GM21447 (cell line): ENCODE results near the gene HPCA.

Source experiments
- ATAC-seq: cut with Tn5 transposase; IDR thresholded peaks from one replicate; pipeline ENCODE4 v1.9.1; 2021; ENCODE audit not compliant: unreplicated experiment

The HPCA gene

DNA sequence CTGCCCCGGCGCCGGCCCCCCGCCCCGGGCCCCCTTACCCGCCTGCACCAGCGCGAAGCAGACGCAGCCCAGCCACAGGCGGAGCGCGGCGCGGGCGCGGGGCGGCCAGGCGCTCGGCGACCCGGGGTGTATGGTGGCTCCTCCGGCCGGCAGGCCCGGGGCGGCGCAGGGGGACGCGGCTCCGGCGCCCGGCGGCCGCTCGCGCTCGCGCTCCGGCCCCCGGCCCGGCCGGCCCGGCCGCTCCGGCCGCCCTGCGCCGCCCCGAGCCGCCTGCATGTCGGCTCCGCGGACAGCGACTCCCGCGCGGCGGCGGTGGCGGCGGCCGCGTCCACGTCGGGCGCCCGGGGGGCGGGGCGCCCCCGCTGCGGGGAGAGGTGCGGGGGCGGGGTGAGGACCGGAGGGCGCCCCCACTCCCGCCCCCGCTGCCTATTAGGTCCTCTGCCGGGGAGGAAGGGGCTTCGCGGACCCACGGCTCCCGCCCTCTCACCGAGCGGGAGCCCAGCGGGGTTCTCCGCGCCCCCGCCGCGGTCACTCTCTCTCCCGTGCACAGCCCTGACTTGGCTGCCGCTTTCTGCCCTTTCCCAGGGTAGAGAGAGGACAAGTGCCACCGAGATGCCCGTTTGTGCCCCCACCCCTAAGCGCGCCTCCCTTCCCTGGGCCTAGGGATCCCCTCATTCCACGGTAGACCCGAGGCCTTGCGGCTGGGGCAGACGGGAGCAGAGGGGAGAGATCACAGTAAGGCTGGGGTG, 15.5 kb upstream of the HPCA start, which contains the start of gene FNDC5:
FNDC5 (minus strand) TSS at position 298 of the 749 bp plus-strand sequence.
- ATAC-seq, result no peak

DNA sequence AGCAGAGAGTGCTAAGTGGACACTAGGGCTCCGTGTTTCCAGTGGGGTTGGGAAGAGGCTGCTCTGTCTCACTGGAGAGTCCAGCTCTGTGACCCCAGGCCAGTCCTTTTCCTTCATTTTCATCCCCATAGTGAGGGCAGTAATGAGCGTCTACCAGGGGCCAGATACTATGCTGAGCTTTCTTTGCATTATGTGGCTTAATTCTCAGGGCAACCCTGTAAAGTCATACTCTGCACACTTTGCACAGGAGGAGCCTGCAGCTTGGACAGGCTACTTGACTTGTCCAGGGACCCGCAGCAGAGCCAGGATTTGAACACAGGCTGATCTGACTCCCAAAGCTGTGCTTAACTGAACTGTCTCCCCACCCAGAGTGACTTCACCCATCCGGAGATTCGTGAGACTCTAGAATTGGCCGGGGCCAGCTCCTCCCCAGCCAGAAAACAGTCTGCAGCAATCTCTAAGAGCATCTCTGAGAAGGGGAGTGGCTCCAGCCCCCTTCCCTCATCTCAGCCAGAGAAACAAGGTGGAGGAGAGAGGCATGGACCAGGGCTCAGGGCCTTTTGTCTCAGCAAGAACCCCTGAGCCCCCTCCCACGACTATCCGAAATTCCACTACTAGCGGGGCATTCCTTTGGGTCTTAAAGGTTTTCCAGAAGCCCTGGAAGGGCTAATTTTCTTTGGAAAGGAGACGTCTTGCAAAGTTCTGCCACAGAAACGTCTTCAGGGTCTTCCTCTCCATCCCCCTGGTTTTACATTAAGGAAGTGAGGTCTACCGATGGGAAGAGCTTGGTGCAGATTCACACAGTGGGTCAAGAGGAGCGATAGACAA, 14.7 kb upstream of the HPCA start:
- ATAC-seq, result no peak

DNA sequence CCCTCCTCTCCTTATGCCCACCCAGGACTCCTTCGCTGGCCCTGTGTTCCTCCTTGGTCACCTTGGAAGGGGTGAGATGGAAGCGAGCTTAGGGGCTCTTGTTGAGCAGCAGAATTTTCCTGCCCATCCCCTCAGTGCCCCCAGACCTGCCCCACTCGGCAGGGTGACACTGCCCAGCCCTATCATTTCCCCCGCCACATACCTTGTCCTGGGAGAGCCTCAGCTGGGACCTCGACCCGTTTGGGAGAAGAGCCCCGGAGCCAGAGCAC, 14.2 kb upstream of the HPCA start:
- no peak for ATAC-seq

DNA sequence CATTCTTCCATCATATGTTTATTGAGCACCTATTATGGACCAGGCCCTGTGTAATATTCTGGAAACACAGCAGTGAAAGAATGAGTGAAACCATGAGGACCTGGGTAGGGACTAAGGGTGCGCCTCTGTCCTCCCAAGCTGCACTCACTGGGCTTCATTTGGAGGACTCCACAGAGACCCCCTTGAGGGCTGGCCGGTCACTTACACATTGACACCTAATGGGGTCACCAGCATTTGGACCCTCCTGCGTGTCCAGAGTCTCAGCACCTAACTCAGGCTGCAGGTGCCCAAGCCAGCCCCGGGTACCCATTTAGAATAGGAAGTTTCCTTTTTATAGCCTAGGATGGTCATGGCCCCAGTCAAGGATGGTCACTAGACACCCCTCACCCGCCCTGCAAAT, 12.8 kb upstream of the HPCA start:
- ATAC-seq, result no peak

DNA sequence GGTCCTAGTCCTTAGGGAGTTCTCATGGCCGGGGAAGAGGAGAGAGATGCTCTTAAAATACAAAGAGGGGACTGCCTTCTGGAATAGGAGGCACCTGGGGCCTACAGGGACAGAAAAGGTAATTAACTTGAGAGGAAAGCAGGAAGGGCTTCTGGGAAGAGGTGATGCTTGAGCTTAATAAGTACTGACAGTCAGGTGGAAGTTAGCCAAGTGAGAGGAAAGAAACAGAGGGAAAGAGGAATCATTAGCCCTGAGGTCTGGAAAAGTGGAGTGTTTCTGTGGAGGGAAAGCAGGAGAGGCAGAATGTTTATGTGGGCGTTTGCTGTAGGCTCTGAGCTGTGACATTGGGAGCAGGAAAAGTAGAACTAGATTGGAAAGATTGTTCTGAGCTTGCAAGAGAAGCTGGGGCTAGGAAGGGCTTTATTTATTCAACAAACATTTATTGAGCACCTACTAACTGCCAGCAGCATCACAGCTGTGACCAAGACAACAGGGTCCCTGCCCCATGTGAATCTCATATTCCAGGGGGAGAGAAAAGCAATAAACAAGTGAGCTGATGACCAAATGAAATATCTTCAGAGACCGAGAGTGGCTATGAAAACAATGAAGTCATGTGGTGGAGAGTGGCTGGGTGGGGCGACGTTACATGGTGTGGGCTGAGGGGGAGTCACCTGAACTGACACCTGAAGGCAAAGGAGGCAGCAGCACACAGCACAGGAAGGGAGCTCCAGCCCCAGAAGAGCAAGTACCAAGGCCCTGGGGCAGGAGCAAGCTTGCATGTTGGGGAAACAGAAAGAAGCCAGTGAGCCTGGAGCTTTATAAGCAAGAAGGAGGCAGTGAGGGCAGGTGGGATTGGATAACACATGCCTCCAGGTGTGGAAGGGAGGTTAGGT, 11.2 kb upstream of the HPCA start:
- no peak for ATAC-seq

DNA sequence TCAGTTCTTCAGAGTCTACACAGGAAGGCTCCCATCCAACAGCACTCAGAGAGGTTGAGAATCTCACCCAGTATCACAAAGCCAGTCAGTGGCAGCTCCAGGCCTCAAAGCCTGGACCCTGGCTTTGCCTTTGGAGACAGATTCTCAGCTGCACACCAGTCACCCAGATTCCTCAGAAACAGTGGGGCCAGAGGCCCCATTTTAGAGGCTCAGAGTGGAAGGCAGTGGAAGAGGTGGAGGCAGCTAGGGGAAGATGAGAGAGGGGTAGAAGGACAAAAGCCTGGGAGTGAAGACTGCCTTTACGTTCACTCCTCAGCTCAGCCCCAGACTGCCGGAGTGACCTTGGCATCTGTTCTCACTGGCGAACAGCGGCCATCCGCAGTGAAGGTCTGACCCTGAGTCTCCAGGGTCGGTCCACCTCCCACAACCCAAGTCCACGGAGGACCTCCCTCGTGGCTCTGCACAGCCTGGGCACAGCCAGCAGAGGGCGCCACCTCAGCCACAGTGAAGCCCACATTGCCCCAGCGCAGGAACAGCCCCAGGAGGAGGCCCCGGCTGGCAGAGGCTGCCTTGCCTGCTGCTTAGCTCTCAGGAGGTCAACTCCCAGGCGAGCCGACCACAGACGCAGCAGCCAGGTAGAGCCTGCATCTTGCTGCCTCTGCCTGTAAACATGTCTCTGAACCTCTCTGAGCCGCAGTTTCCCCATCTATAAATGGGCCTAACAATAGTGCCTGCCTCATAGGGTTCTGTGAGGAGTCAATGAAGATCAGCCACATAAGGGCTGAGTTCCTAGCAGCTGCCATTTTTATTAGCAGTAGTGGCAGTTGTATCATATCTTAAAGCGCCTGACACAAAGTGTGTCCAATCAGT, 9.7 kb upstream of the HPCA start:
- ATAC-seq, result no peak

DNA sequence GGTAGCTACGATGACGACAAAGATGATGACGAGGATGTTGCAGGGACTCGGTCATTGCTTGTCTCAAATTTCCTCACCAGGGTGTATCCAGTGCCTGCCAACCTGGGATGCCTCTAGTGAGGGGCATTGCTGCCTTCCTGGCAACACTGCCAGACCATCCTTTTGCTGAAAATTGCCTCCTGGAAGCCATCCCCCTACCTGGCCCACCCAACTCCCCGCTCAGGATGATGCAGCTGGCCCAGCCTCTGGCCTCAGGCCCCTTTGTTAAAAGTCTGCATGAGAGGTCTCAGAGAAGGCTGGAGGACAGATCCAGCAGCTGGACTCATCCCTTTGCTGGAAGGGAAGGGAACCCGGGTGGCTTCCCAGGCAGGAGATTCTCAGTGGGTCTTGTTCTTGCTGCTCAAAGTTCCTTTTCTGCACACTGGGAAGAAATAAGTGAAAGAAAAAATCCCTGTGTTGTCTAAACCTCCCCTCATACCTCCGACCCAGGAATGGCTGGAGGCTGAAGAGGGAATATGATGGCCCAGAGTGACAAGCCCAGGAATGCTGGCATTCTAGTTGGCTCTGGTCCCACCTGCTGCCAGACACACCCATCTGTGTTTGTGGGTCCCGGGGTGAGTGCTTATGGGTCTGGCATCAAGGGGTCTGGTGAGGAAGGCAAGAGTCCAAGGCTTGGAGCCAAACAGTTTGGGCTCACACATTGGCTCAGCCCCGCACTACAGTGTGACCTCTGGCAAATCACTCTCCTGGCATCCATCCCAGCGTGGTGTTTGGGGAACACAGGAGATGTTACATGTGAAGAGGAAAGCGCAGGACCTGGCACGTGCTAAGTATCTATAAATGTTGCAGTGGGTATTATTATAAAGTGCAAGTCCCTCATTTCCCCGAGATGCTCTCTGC, 8.8 kb upstream of the HPCA start:
- ATAC-seq, result no peak

DNA sequence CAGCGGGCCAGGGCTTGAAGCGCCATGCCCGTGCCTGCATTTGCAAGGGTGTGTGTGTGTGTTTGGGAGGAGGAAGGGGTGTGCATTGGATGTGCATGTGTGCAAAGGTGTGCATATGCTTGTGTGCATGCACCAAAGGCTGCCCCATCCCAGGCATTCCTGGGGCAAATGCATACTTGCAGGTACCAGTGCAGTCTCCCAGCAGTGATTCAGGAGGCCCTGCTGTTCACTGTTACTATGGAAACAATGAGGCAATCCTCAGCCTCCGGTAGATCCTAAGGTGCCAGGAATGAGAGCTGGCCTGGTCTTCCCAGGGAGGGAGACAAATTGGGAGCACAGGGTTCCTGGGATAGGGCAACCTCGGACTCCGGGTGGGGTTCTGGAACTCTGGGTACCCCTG, 8.1 kb upstream of the HPCA start:
- ATAC-seq, result no peak

DNA sequence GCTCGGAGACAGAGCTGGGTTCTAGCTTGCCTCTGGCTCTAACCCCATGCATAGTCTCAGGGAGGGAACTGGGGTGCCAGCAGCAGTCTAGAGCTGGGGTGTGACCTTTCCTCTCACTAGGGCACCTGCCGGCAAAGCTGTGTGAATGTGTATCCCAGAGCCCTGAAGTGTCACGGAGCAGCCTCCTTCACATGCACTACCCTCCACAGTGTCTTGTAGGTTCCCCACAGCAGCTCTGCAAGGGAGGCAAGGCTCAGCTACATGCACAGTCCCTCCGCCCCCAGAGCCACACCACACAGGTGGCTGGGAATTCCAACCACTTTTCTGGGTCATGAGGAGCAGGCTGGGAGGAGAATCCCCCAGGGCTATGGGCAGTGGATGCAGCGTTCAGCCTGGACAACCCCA, 7.7 kb upstream of the HPCA start:
- ATAC-seq, result no peak

DNA sequence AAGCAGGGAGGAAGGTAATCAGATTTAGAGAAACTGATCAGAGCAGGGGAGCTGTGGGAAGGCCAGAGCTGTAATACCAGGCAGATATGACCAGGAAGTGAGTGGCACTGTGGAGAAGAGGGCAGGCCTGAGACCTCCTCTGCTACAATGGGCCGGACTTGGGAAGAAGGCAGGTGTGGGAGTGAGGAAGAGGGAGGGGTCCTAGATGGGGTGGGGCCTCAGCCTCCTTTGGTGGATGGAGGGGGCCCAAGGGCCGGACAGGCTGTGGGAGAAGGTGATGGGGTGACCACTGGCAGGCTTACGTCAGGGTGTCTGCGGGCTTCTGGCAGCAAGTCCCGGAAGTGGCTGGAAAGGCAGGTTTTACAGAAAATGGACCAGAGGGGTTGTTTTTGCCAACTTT, 5.0 kb upstream of the HPCA start:
- no peak for ATAC-seq

DNA sequence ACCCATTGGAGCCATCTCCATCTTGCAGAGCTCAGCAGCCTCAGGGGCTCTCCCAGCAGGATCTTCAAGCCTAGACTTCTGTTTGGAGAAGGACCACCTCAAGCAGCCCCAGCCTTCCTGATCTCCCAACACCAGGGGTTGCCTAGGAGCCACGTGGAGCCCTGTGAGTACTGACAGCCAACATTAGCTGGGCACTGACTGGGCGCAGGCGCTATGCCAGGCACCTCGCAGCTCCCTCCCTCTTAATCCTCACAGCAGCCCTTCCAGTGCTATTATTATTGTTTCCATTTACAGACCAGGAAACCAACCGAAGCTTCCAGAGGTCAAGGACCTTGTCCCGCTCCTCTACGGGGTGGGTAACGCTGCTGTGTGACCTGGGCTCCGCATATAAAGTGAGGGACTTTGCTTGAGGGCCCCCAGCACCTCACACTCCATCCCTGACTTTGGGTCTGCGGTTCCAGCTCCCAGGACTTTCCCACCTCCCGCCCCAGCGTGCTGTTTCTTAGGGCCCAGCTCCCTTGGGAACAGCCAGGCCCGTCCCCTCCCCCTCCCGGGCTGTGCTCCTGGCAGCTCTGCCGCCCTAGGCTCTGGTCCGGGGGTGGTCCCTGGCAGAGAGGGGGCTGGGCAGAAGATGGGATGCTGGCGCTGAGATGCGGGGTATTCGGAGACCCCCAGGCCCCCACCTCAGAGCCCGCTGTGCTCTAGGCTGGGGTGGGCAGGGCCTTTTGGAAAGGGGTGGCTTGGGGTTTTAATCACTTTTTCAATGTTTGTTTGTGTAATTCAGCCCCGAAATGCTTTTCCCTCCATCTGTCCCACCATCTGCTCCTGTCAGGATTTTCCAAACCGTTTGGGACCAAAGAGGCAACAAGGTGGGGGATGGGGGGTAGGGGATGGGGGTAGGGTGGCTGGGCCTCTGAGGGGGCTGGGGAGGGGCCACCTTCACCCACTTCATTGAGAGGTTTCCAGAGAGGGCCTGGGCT, 4.1 kb upstream of the HPCA start:
- no peak for ATAC-seq

DNA sequence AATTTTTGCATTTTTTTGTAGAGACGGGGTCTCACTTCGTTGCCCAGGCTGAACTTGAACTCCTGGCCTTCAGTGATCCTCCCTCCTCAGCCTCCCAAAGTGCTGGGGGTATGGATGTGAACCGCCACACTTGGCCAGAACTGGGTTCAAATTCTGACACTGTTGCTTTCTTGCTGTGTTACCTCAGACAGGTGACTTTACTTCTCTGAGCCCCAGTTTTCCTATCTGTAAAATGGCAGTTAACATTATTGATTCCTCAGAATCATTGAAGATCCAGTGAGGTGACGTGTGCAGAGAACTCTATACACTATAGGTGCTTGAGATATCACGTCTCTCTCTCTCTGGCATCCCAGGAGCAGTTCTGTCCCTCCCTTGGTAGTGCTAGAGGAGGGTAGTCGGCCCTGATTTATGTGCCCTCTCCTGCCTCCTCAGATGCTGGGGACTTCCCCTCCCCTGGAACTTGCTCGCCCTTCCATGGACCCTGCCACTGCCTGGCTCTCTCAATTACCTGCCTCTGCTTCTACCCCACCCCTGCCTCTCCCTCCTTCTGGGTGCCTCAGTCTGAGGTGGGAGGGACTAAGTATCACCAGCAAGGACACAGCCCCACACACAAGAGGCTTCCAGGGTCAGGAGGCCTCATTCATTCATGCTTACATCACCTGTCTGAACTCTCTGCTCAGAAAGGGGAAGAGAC, 2.8 kb upstream of the HPCA start:
- ATAC-seq, result no peak

DNA sequence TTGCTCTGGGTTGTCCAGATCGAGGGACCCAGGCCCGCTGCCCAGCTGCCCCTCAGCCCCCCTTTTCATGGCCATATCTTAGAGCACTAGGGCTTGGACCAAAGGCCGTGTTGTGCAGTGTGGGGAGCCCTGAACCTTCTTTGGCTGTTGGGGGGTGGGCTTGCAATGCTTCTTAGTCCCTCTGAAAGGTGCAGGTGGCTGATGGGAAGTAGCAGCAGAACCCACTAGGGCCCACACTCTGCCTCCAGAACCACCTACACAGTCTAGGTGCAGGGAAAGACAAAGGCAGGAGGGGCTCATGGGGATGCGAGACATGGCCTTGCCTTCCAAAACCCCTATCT, 2.3 kb upstream of the HPCA start:
- ATAC-seq, result no peak

DNA sequence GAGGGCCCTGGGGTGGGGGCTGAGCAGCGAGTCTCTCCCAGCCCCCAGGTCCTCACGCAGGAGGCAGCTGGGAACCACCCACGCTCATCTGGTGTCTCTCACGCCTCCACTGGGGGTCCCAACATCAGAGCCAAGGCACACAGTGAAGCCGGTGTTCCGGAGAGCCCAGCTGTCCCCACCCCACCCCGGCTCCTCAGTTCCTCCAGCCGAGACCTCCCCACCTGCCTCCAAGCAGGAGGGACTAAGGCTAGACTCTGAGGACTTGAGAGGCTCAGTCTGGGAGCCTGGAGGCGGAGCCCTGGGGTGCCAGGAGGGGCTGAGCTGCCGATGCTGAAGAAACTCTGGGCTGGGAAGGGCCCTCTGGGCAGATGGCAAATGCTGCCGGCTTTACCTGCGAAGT, 1.6 kb upstream of the HPCA start:
- no peak for ATAC-seq

DNA sequence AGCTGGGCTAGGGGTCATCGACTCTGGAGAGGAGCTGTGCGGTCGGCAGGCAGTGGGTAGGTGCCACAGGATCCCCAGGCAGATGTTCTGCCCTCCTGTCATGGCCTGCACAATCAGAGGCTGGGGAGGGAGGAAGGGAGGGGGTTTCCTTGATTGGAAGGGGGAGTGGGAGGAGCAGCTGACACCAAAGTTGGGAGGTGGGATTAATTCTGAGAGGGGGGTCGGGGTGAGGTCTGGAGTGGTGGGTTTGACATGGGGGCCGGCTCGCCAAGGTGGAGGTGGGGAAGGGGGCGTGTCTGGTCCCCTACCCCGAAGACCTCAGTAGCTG, 651 bp upstream of the HPCA start:
- no peak for ATAC-seq

DNA sequence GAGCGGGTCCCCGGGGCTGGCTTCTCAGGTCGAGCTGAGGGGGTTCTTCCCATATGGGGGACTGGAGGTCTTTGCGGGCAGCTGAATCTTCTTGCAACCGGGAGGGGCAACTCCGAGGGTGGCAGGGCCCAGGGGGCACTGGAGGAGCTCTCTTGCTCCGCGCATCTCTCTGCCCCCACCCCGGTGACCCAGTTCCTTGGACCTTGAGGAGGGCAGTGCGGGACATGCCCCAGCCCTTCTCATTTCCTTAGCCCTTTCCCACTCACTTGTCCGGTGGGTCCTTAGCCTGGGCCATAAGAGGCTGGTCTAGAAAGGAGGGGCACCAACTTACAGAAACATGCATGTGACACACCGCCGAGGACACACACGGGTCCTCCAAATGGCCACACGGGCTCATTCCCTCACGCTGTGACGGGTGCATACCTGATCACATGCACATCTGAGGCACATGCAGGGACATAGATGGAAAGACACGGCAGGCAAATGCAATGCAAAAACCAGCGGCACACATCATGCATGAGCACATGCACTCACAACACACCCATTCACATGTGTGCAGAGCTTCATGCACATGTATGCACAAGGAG, 630 bp downstream of the HPCA start:
- no peak for ATAC-seq

DNA sequence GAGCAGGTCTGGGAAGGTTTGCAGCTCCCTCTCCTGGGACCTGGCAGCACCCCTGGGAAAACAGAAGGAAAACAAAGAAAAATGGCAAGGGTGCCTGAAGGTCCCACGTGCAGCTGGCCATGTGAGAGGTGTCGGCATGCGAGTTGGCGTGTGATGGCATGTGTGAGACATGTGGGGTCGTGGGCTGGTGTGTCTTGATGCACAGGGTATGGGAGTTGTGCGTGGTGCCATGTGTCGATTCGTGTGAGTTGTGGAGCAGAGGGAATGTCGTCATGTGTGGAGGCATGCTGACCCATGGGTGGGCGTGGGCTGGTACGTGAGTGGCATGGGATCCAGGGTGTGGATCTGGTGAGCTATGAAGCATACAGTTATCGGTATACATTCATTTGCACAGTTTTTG, 1.3 kb downstream of the HPCA start:
- no peak for ATAC-seq

DNA sequence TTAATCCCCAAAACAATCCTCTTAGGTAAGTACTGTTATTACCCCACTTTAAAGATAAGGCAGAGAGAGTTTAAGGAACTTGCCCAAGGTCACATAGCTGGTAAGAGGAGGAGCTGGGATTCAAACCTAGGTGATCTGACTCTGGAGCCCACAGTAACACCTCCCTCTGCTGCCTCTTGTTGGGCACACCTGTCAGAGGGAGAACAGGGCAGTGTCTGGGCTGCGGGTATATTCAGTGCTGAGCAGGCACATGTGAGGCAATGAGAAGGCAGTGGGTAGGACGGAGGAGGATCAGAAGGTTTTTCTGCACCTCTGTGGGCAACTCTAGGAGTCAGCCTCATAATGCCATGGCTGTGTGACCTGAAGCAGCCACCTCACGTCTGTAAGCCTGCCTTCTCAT, 1.8 kb downstream of the HPCA start:
- ATAC-seq, result no peak
